H1 (cell line): ENCODE measurements around the gene SERPINA10. TPM values are rescaled to one million over a fixed set of nuclear protein-coding genes. Genes with fewer than 3 reads are reported as not detected.

ENCODE experiments used
- CTCF ChIA-PET: fragments of 300-600 bp; sonication (Branson Sonifier 250); formaldehyde crosslinking; loops from one replicate; lab custom pipeline; 2021; ENCODE audit not compliant: partially characterized antibody; lab: Charles Lee
- POLR2A ChIA-PET: fragments of 300-600 bp; sonication (Branson Sonifier 250); formaldehyde crosslinking; loops from one replicate; lab custom pipeline; 2021; ENCODE audit warnings: inconsistent platforms; ENCODE audit not compliant: partially characterized antibody; lab: Charles Lee
- DNase-seq, 2 experiments: peaks; one replicate each; pipeline versions ENCODE4 v3.0.0 to v3.0.0-alpha.2; 2010 to 2022; ENCODE audit warnings: low spot score in 2 of 2, low read depth in 1 of 2, mixed read lengths in 1 of 2
- FAIRE-seq: peaks from 2 replicates; lab custom pipeline; 2011; peaks lifted over from hg19 to GRCh38; lab: Jason Lieb, UNC
- H2AFZ ChIP-seq: 2 replicates; pipeline ENCODE4 v1.8.1; 2012; ENCODE audit warnings: low read length, inconsistent platforms
- H2AK5ac ChIP-seq: 2 replicates; pipeline ENCODE4 v1.6.1; 2013; ENCODE audit warnings: low read depth, low read length
- H2BK120ac ChIP-seq: replicated peaks from 2 replicates; pipeline ENCODE3; 2013; ENCODE audit warnings: low read depth, low read length, inconsistent platforms
- H2BK12ac ChIP-seq: 2 replicates; pipeline ENCODE4 v1.6.1; 2013; ENCODE audit warnings: low read depth, low read length
- H2BK15ac ChIP-seq: 2 replicates; pipeline ENCODE4 v1.6.1; 2013; ENCODE audit warnings: low read length
- H2BK20ac ChIP-seq: 2 replicates; pipeline ENCODE4 v1.6.1; 2013; ENCODE audit warnings: low read length
- H2BK5ac ChIP-seq: 2 replicates; pipeline ENCODE4 v1.6.1; 2013; ENCODE audit warnings: low read depth, low read length
- H3K14ac ChIP-seq: 2 replicates; pipeline ENCODE4 v1.6.1; 2013; ENCODE audit warnings: inconsistent platforms; ENCODE audit not compliant: insufficient read length
- H3K18ac ChIP-seq: 2 replicates; pipeline ENCODE4 v1.6.1; 2013; ENCODE audit warnings: low read length; ENCODE audit errors: extremely low read depth
- H3K23ac ChIP-seq: 2 replicates; pipeline ENCODE4 v1.6.1; 2013; ENCODE audit warnings: inconsistent platforms; ENCODE audit not compliant: insufficient read length
- H3K23me2 ChIP-seq: 2 replicates; pipeline ENCODE4 v1.6.1; 2013; ENCODE audit warnings: low read depth, low read length
- H3K27ac ChIP-seq: 2 replicates; pipeline ENCODE4 v1.6.1; 2011; ENCODE audit warnings: low read depth, low read length, inconsistent platforms
- H3K27me3 ChIP-seq, 4 experiments: replicated peaks in 1 of 4; 1 replicate in 1 of 4; 2 replicates in 3 of 4; pipeline versions ENCODE4 v1.6.1 to v1.8.1; 2011 to 2013; ENCODE audit warnings: low read length in 3 of 4, mild to moderate bottlenecking in 3 of 4, inconsistent platforms in 2 of 4, mixed read lengths in 2 of 4, moderate library complexity in 1 of 4; ENCODE audit not compliant: control insufficient read depth in 3 of 4, insufficient read depth in 3 of 4; ENCODE audit errors: extremely low read depth in 1 of 4
- H3K36me3 ChIP-seq, 4 experiments: 2 replicates each; pipeline versions ENCODE4 v1.6.1 to v1.8.1; 2011 to 2013; ENCODE audit warnings: mild to moderate bottlenecking in 4 of 4, low read length in 3 of 4, moderate library complexity in 2 of 4, control low read depth in 1 of 4, inconsistent platforms in 1 of 4; ENCODE audit not compliant: insufficient read depth in 4 of 4, control insufficient read depth in 2 of 4
- H3K4ac ChIP-seq: replicated peaks from 2 replicates; pipeline ENCODE3; 2013; ENCODE audit warnings: low read length, low read depth, mixed read lengths, inconsistent platforms; ENCODE audit not compliant: insufficient read length
- H3K4me1 ChIP-seq, 4 experiments: replicated peaks in 1 of 4; 1 replicate in 1 of 4; 2 replicates in 3 of 4; pipeline versions ENCODE4 v1.6.1 to v1.8.1; 2011 to 2013; ENCODE audit warnings: low read length in 3 of 4, inconsistent platforms in 2 of 4, mixed read lengths in 1 of 4; ENCODE audit not compliant: insufficient read depth in 4 of 4, control insufficient read depth in 3 of 4
- H3K4me2 ChIP-seq, 2 experiments: 2 replicates each; pipeline versions ENCODE4 v1.6.1 to v1.8.1; 2011 to 2013; ENCODE audit warnings: low read depth in 2 of 2, low read length in 2 of 2, control low read depth in 1 of 2, inconsistent platforms in 1 of 2, mild to moderate bottlenecking in 1 of 2; ENCODE audit not compliant: insufficient read depth in 1 of 2
- H3K4me3 ChIP-seq, 4 experiments: fragments of 200-600, 300-600 bp in 1 of 4; sonication (generic), shearing (Covaris generic), sonication (Bioruptor Twin) in 1 of 4; 2 replicates each; pipeline versions ENCODE4 v1.5.1 to v1.8.1; 2011 to 2016; ENCODE audit warnings: low read length in 4 of 4, low read depth in 3 of 4, control low read depth in 2 of 4, inconsistent platforms in 2 of 4, mild to moderate bottlenecking in 2 of 4, mixed read lengths in 1 of 4, moderate library complexity in 1 of 4; ENCODE audit not compliant: insufficient read depth in 2 of 4; ENCODE audit errors: extremely low read depth in 1 of 4
- H3K56ac ChIP-seq: replicated peaks from 2 replicates; pipeline ENCODE3; 2013; ENCODE audit warnings: low read depth, mild to moderate bottlenecking, mixed read lengths, low read length, inconsistent platforms; ENCODE audit not compliant: insufficient read length
- H3K79me1 ChIP-seq: 2 replicates; pipeline ENCODE4 v1.6.1; 2013; ENCODE audit warnings: low read depth, low read length, control low read depth
- H3K79me2 ChIP-seq, 2 experiments: 2 replicates each; pipeline versions ENCODE4 v1.6.1 to v1.8.1; 2012 to 2013; ENCODE audit warnings: low read length in 2 of 2, mild to moderate bottlenecking in 2 of 2, inconsistent platforms in 1 of 2; ENCODE audit not compliant: insufficient read depth in 2 of 2, control insufficient read depth in 1 of 2
- H3K9ac ChIP-seq, 4 experiments: replicated peaks in 1 of 4; 1 replicate in 1 of 4; 2 replicates in 3 of 4; pipeline versions ENCODE4 v1.6.1 to v1.8.1; 2011 to 2013; ENCODE audit warnings: low read depth in 3 of 4, low read length in 3 of 4, control low read depth in 2 of 4, mild to moderate bottlenecking in 2 of 4, moderate library complexity in 2 of 4, inconsistent platforms in 1 of 4; ENCODE audit errors: extremely low read depth in 1 of 4
- H3K9me3 ChIP-seq, 2 experiments: 2 replicates each; pipeline versions ENCODE4 v1.6.1 to v1.8.1; 2012 to 2013; ENCODE audit warnings: mild to moderate bottlenecking in 2 of 2, moderate library complexity in 2 of 2, control low read depth in 1 of 2, inconsistent platforms in 1 of 2, low read depth in 1 of 2, low read length in 1 of 2, mixed read lengths in 1 of 2; ENCODE audit not compliant: insufficient read depth in 2 of 2
- H4K20me1 ChIP-seq, 2 experiments: replicated peaks in 1 of 2; 2 replicates each; pipeline versions ENCODE3 to v1.8.1; 2011 to 2013; ENCODE audit warnings: inconsistent platforms in 2 of 2, low read length in 2 of 2, mild to moderate bottlenecking in 1 of 2; ENCODE audit not compliant: insufficient read depth in 2 of 2, control insufficient read depth in 1 of 2
- H4K5ac ChIP-seq: 2 replicates; pipeline ENCODE4 v1.6.1; 2013; ENCODE audit warnings: low read length, low read depth, mixed read lengths, inconsistent platforms; ENCODE audit not compliant: insufficient read length
- H4K8ac ChIP-seq: 2 replicates; pipeline ENCODE4 v1.8.0; 2013; ENCODE audit warnings: mild to moderate bottlenecking, moderate library complexity, low read length, inconsistent platforms; ENCODE audit not compliant: insufficient read depth; ENCODE audit errors: extremely low read depth
- H4K91ac ChIP-seq: replicated peaks from 2 replicates; pipeline ENCODE3; 2013; ENCODE audit warnings: low read length, mixed read lengths, inconsistent platforms; ENCODE audit not compliant: insufficient read length
- SP2 ChIP-seq: IDR thresholded peaks from 2 replicates; pipeline ENCODE4 v1.6.1; 2012; ENCODE audit warnings: mild to moderate bottlenecking, low read length, inconsistent platforms
- TCF12 ChIP-seq: IDR thresholded peaks from 2 replicates; pipeline ENCODE4 v1.6.1; 2011; ENCODE audit warnings: low read depth, mild to moderate bottlenecking, low read length
- WGBS, 2 experiments: shearing (Covaris generic) in 1 of 2; methylation state at CpG; one replicate each; pipeline versions ENCODE4 v1.1.6 to v1.1.7; 2013 to 2015; ENCODE audit warnings: low lambda C conversion rate in 2 of 2, mixed read lengths in 2 of 2, inconsistent platforms in 1 of 2, low coverage in 1 of 2, missing lambda C conversion rate in 1 of 2; ENCODE audit not compliant: insufficient replicate concordance in 2 of 2, insufficient coverage in 1 of 2, insufficient read length in 1 of 2; ENCODE audit errors: extremely low coverage in 1 of 2, missing lambda C conversion rate in 1 of 2; 5-methylcytosine and 5-hydroxymethylcytosine counted together
- polyA plus RNA-seq, 7 experiments: library from polyadenylated mRNA; depleted of rRNA in 3 of 7; stranded (reverse) in 5 of 7; unstranded in 2 of 7; fragments of >200 nt in 5 of 7; fragments of 200-250 nt in 2 of 7; gene quantifications; 1 replicate in 5 of 7; 2 replicates in 1 of 7; 4 replicates in 1 of 7; pipeline versions ENCODE4 v1.2.1 to v1.2.3, GENCODE V29; 2011 to 2013; ENCODE audit warnings: missing spikeins in 2 of 7, mixed read lengths in 2 of 7
- total RNA-seq: library from RNA; stranded (reverse); fragmentation: NEBNext Ultra II Directional; extraction: Animal tissue kit (Norgen Biotek cat#: 25700); gene quantifications from 2 replicates; pipeline ENCODE4 v1.2.1, GENCODE V29; 2021
- TF ChIP-seq, protein P1 (sequence below): IDR thresholded peaks from 2 replicates; pipeline ENCODE4 v1.6.1; 2011; ENCODE audit warnings: low read length, improper control_type of control experiment

SERPINA10 gene
- total and polyA plus RNA-seq, 2 of the 8 experiments (the other 6 are each of a cell fraction or from before 2014, with no cell fraction given), result not detected

DNA sequence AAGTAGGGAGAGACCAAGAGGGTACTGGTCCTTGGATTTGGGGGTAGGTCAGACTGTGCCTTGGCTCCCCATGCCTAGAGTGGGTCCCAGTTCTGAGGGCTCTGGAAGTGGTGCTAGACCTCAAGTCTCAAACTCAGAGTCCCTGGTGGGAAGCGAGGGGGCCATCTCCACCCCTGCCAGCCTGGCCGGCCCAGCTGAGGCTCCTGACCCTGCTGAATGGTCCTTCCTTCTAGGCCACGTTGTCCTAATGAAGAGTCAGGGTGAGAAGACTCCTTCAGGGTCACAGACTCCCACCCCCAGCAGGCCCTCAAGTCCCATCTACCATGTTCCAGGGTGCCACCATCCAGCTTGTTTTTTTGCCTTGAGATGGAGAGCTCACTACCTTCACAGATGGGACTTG lies 17.2 kb upstream of the SERPINA10 start:
- 88% methylated on average over 3 of the region's 3 CpGs; no CpG with 5 or more reads in 1 of the 2 experiments for WGBS, 2 experiments
- H3K4me2 ChIP-seq, result no peak overlapping the region
- no peak overlapping the region for H2BK20ac ChIP-seq
- no peaks in the 10 kb centered on the region for H3K79me1 ChIP-seq
- H3K9me3 ChIP-seq, result peaks cover 9 to 10% of the 10 kb centered on the region in 2 experiments; a peak in 3 of 4 replicates
- ChIA-PET CTCF (interaction anchor here (1.0 to 3.4 kb wide), 5 partner anchors 12 to 239 kb away, joined by 3 to 22 read pairs (median 3); no protein-coding TSS in a partner anchor), POLR2A (no interaction called here)
- no peak overlapping the region for H2BK15ac ChIP-seq
- no peak overlapping the region for H3K27ac ChIP-seq
- no peak overlapping the region for H3K18ac ChIP-seq
- no peaks in the 10 kb centered on the region for H3K27me3 ChIP-seq
- no peak overlapping the region for H4K91ac ChIP-seq
- no peaks in the 10 kb centered on the region for H3K23me2 ChIP-seq
- no peak overlapping the region for H2AK5ac ChIP-seq
- H4K5ac ChIP-seq, result no peak overlapping the region
- no peak overlapping the region for H2BK5ac ChIP-seq
- H4K20me1 ChIP-seq, result no peaks in the 10 kb centered on the region
- no peaks in the 10 kb centered on the region for H3K36me3 ChIP-seq
- no peaks in the 10 kb centered on the region for H3K79me2 ChIP-seq
- no peak overlapping the region for H2BK120ac ChIP-seq
- H3K14ac ChIP-seq, result no peak overlapping the region
- no peaks in the 10 kb centered on the region for H3K4me1 ChIP-seq
- DNase-seq, result no peak
- H3K4me3 ChIP-seq, result no peak overlapping the region
- H3K23ac ChIP-seq, result no peak overlapping the region
- H3K9ac ChIP-seq, result no peak overlapping the region
- no peak overlapping the region for H3K4ac ChIP-seq
- H2BK12ac ChIP-seq, result no peak overlapping the region
- H4K8ac ChIP-seq, result no peak overlapping the region
- no peak overlapping the region for H2AFZ ChIP-seq
- TF ChIP-seq SP2 (no peak), TCF12 (no peak)
- TF ChIP-seq, protein P1, sequence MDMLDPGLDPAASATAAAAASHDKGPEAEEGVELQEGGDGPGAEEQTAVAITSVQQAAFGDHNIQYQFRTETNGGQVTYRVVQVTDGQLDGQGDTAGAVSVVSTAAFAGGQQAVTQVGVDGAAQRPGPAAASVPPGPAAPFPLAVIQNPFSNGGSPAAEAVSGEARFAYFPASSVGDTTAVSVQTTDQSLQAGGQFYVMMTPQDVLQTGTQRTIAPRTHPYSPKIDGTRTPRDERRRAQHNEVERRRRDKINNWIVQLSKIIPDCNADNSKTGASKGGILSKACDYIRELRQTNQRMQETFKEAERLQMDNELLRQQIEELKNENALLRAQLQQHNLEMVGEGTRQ, result no peak
- FAIRE-seq, result no peak
- H3K56ac ChIP-seq, result no peak overlapping the region
